Transverse colon (tissue), 4 donors: Measurements from ENCODE around the gene RABGAP1. TPM values are rescaled to one million over a fixed set of nuclear protein-coding genes. Genes with fewer than 3 reads are reported as not detected.

Experiments
- DNase-seq: peaks from one replicate; pipeline ENCODE4 v3.0.0-alpha.2; 2019
- H3K27ac ChIP-seq, 4 donors: fragments of 200-600 bp; sonication (generic); 2 replicates each; pipeline ENCODE4 v1.5.1; 2016 to 2018; ENCODE audit warnings: inconsistent platforms in 4 of 4
- H3K27me3 ChIP-seq: fragments of 200-600 bp; sonication (generic); 2 replicates; pipeline ENCODE4 v1.5.1; 2017; ENCODE audit warnings: inconsistent platforms
- H3K36me3 ChIP-seq, 4 donors: fragments of 200-600 bp; sonication (generic); 2 replicates each; pipeline ENCODE4 v1.5.1; 2017 to 2019; ENCODE audit warnings: inconsistent platforms in 4 of 4
- H3K4me1 ChIP-seq, 4 donors: fragments of 200-600 bp; sonication (generic); 2 replicates each; pipeline ENCODE4 v1.5.1; 2017 to 2020; ENCODE audit warnings: inconsistent platforms in 4 of 4
- H3K4me3 ChIP-seq, 4 donors: fragments of 200-600 bp; sonication (generic); 1 replicate in 1 of 4; 2 replicates in 3 of 4; pipeline versions ENCODE4 v1.5.1 to v1.6.1; 2017 to 2019; ENCODE audit warnings: inconsistent platforms in 4 of 4
- H3K9me3 ChIP-seq, 2 donors: fragments of 200-600 bp; sonication (generic); 2 replicates each; pipeline ENCODE4 v1.5.1; 2017 to 2019; ENCODE audit warnings: inconsistent platforms in 2 of 2
- EP300 ChIP-seq: sonication (generic); formaldehyde crosslinking; IDR thresholded peaks from one replicate; pipeline ENCODE4 v1.6.1; 2017; ENCODE audit warnings: antibody characterized with exemption, low read depth
- POLR2A ChIP-seq: fragments of 450-650 bp; IDR thresholded peaks from one replicate; pipeline ENCODE4 v1.6.1; 2016; ENCODE audit warnings: antibody characterized with exemption, mild to moderate bottlenecking, moderate library complexity
- POLR2AphosphoS5 ChIP-seq, 3 donors: sonication (generic); formaldehyde crosslinking; IDR thresholded peaks; one replicate each; pipeline ENCODE4 v1.6.1; 2016; ENCODE audit warnings: antibody characterized with exemption in 3 of 3
- WGBS, 2 donors: methylation state at CpG; one replicate each; pipeline ENCODE4 v1.1.5; 2018; ENCODE audit warnings: low coverage in 1 of 2; 5-methylcytosine and 5-hydroxymethylcytosine counted together
- in situ Hi-C, 4 donors: fragments of 200-750 bp; cut with MboI; loops; one replicate each; pipeline versions ENCODE4 v1.15.0 to v1.15.1; 2017; ENCODE audit warnings: low sequenced_read_pairs in 3 of 4, low pct_ligation_motif_present in 1 of 4, low pct_unique_long_range_greater_than_20kb in 1 of 4
- intact Hi-C: fragments of 100-400 bp; cut with DNase I; formaldehyde crosslinking; loops from one replicate; pipeline ENCODE4 v1.15.1; 2023; ENCODE audit warnings: low total_unique reads
- total RNA-seq, 4 donors: library from RNA; depleted of rRNA; stranded (reverse); fragments of >200 nt; gene quantifications; one replicate each; pipeline ENCODE4 v1.1.0, GENCODE V29; 2016
- TF ChIP-seq, protein P1 (sequence below), 5 experiments: fragments of 200-600 bp in 3 of 5; fragments of 450-650 bp in 2 of 5; sonication (generic) in 3 of 5; IDR thresholded peaks; 1 replicate in 2 of 5; 2 replicates in 3 of 5; pipeline ENCODE4 v1.5.1; 2016 to 2017; ENCODE audit warnings: antibody characterized with exemption in 5 of 5, inconsistent platforms in 3 of 5, mild to moderate bottlenecking in 2 of 5, moderate library complexity in 1 of 5

RABGAP1 gene
- total RNA-seq, 4 donors from 2014 or later = 56.1 to 114 (median 88.9) TPM

DNA sequence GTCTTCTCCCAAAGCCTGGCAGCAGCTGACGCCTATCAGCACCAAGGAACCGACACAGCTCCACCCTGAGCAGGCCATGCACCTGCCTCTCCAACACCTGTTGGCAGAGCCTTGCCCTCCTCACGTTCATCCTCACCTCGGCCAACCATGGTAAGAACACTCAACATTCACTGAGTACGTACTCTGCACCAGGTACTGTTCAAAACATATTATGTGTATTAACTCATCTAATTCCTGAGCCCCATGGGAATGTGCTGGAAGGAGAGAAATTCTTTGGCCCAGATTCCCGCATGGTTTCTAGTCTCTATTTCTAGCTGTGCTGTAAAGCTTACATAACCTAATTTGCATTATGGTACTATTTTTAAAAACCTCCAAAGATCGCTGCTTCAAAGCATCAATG lies 178.7 kb downstream of the RABGAP1 start:
- TF ChIP-seq POLR2AphosphoS5 (IDR thresholded peaks at IDR 0.05) (no peak), POLR2A (no peak), EP300 (no peak)
- TF ChIP-seq, protein P1, sequence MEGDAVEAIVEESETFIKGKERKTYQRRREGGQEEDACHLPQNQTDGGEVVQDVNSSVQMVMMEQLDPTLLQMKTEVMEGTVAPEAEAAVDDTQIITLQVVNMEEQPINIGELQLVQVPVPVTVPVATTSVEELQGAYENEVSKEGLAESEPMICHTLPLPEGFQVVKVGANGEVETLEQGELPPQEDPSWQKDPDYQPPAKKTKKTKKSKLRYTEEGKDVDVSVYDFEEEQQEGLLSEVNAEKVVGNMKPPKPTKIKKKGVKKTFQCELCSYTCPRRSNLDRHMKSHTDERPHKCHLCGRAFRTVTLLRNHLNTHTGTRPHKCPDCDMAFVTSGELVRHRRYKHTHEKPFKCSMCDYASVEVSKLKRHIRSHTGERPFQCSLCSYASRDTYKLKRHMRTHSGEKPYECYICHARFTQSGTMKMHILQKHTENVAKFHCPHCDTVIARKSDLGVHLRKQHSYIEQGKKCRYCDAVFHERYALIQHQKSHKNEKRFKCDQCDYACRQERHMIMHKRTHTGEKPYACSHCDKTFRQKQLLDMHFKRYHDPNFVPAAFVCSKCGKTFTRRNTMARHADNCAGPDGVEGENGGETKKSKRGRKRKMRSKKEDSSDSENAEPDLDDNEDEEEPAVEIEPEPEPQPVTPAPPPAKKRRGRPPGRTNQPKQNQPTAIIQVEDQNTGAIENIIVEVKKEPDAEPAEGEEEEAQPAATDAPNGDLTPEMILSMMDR (IDR thresholded peaks at IDR 0.05) = no peak
- WGBS, 2 donors = 54 to 56% methylated on average over 3 to 7 of the region's 7 CpGs
- in situ Hi-C loops (no loop called here), intact Hi-C loops (loop anchor here (10.0 kb wide), 1 partner anchor 235 kb away; the partner anchor contains the start of gene CRB2)
- no peaks in the 10 kb centered on the region for H3K36me3 ChIP-seq
- no peak overlapping the region for H3K4me3 ChIP-seq
- DNase-seq = no peak
- H3K27me3 ChIP-seq = no peaks in the 10 kb centered on the region
- H3K27ac ChIP-seq = no peak overlapping the region
- H3K9me3 ChIP-seq = no peaks in the 10 kb centered on the region
- peaks cover 0 to 20% (median 3%) of the 10 kb centered on the region in 4 donors for H3K4me1 ChIP-seq

DNA sequence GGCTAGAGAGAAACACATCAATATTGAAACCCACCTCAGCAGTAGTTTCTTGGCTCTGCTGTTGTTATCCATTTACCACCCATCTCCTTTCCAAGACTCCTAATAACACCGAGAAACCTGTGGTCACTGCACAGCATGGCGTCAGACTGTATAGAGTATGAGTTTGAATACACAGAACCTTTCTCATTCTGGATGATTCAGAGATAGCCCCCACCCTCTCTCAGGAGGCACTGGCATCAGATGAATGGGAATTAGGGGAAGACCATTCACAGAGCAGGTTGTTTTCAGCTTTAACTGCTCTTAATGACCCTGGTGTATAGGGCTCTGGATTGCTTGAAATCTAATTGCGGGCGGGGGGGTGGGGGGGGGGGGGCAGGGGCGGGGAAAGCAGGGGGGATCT lies 179.3 kb downstream of the RABGAP1 start:
- no peak for DNase-seq
- intact Hi-C loops (no loop called here), in situ Hi-C loops (no loop called here)
- H3K4me3 ChIP-seq = no peak overlapping the region
- H3K27ac ChIP-seq = no peak overlapping the region
- no peaks in the 10 kb centered on the region for H3K9me3 ChIP-seq
- 64 to 83% methylated on average over 2 to 5 of the region's 5 CpGs for WGBS, 2 donors
- H3K27me3 ChIP-seq = no peaks in the 10 kb centered on the region
- no peaks in the 10 kb centered on the region for H3K36me3 ChIP-seq
- H3K4me1 ChIP-seq = peaks cover 0 to 20% (median 3%) of the 10 kb centered on the region in 4 donors
- TF ChIP-seq POLR2AphosphoS5 (IDR thresholded peaks at IDR 0.05) = no peak
- TF ChIP-seq, protein P1 (IDR thresholded peaks at IDR 0.05) = no peak
- TF ChIP-seq EP300 = no peak
- TF ChIP-seq POLR2A = no peak

DNA sequence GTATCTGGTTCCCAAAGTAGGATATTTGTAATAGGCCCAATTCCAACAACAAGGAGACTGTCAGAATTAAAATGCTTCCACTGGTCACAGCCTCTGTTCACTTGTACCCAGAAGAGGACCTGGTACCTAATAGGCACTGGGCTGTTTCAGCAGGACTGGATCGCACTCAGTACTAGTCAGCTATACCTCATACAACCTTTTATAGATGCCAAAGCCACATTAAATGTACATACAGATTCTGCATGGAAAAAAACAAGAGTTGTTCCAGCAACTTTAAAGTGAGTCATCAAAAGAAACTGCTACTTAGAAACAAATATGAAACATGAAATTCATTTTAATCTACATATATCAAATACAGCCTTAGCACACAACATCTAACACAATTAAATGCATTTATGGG lies 180.1 kb downstream of the RABGAP1 start:
- peaks cover 0 to 20% (median 3%) of the 10 kb centered on the region in 4 donors for H3K4me1 ChIP-seq
- H3K36me3 ChIP-seq = no peaks in the 10 kb centered on the region
- TF ChIP-seq POLR2A = no peak
- TF ChIP-seq, protein P1 (IDR thresholded peaks at IDR 0.05) = no peak
- TF ChIP-seq POLR2AphosphoS5 (IDR thresholded peaks at IDR 0.05) = no peak
- no peak for TF ChIP-seq EP300
- no peaks in the 10 kb centered on the region for H3K9me3 ChIP-seq
- WGBS, 2 donors = 80 to 89% methylated on average over 1 of the region's 1 CpG
- in situ Hi-C loops (no loop called here), intact Hi-C loops (no loop called here)
- H3K4me3 ChIP-seq = no peak overlapping the region
- H3K27me3 ChIP-seq = no peaks in the 10 kb centered on the region
- H3K27ac ChIP-seq = peak overlapping the region in 1 of 4 donors; percentile 33
- no peak for DNase-seq

DNA sequence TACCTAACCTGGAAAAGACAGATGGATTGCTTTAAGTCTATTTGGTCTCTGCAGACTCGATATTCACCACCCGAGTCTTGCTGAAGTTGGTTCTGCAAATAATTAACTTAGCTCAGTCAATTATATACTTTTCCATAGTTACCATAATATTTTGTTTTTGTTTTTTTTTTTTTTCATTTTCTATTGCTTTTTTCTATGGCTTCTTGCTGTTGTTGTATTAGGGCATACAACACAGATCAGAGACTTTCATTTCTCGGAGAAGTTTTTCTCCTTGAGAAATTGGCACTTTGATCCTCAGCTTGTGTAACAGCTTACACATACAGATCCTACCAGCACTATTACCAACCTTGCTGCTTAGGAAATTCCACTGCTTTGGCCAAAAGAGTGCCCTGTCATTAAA lies 180.6 kb downstream of the RABGAP1 start:
- WGBS, 2 donors = 49 to 56% methylated on average over 3 of the region's 3 CpGs

More for the DNA sequence above, 180.6 kb downstream of the RABGAP1 start:
- TF ChIP-seq EP300 (no peak), POLR2A (no peak), POLR2AphosphoS5 (IDR thresholded peaks at IDR 0.05) (no peak)
- TF ChIP-seq, protein P1 (IDR thresholded peaks at IDR 0.05) = no peak
- intact Hi-C loops = no loop called here
- Histone ChIP-seq H3K9me3 (no peaks in the 10 kb centered on the region), H3K4me3 (no peak overlapping the region), H3K27ac (peak overlapping the region in 1 of 4 donors; percentile 33), H3K36me3 (no peaks in the 10 kb centered on the region), H3K27me3 (no peaks in the 10 kb centered on the region), H3K4me1 (peaks cover 0 to 20% (median 3%) of the 10 kb centered on the region in 4 donors)
- no peak for DNase-seq
- in situ Hi-C loops = no loop called here
